ENCODE results near the gene SPRED2. TPM values are rescaled to one million over a fixed set of nuclear protein-coding genes. Genes with fewer than 3 reads are reported as not detected.

SPRED2 gene
- total and polyA plus RNA-seq, 2 of the 8 experiments (the other 6 are each of a cell fraction or from before 2014, with no cell fraction given), result 15.3 to 22.5 TPM

DNA sequence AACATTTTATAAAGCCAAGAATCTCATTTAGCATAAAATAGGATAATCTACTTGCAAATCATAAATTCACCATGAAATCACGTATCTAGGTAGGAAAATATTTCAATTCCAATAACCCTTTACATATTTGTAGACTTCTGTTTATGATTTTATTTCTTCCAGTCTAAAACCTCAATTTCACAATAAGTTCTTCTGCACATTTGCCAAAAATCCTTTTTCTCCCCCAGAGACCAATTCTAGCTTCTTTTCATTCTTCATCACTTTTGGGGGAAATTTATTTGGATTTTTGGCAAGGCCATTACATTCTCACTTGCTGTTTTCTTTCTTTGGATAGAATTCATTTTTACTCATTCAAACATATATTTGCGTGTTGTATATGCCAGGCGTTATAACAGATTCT lies 86.8 kb downstream of the SPRED2 start (continued):
- TF ChIP-seq HDAC2 (IDR thresholded peaks at IDR 0.05; ENCODE audit: borderline replicate concordance in 1 of 2, low read depth in 2 of 2, low read length in 2 of 2), result no peak
- no peak for TF ChIP-seq TBP (IDR thresholded peaks at IDR 0.05; ENCODE audit: low read depth, low read length)
- no peak for TF ChIP-seq CEBPB (IDR thresholded peaks at IDR 0.05; ENCODE audit: low read depth, low read length)

Measured in H1 (cell line).